ENCODE measurements around the gene WDFY2. TPM values are rescaled to one million over a fixed set of nuclear protein-coding genes. Genes with fewer than 3 reads are reported as not detected.

Gene WDFY2
- total and polyA plus RNA-seq, 10 of the 15 experiments (the other 5 are each of a cell fraction or from before 2014, with no cell fraction given): 2.1 to 13.0 (median 8.1) TPM

- TF ChIP-seq USF1 (IDR thresholded peaks at IDR 0.05; ENCODE audit: borderline replicate concordance, extremely low read length, insufficient read depth, low read depth, low read length) (no peak), MYC (IDR thresholded peaks at IDR 0.05; ENCODE audit: insufficient read depth, insufficient read length, insufficient replicate concordance, low read length, severe bottlenecking) (no peak), CREM (IDR thresholded peaks at IDR 0.05; ENCODE audit: low read depth) (no peak), BACH1 (IDR thresholded peaks at IDR 0.05; ENCODE audit: borderline replicate concordance) (no peak), CBX5 (IDR thresholded peaks at IDR 0.05; ENCODE audit: low read depth) (no peak), SREBF2 (IDR thresholded peaks at IDR 0.05; ENCODE audit: low read length) (no peak), ZZZ3 (IDR thresholded peaks at IDR 0.05; ENCODE audit: control insufficient read depth, insufficient read length, low read depth) (no peak)
Measured at GRCh38 chr13:51643105-51643881, 59.0 kb downstream of the WDFY2 start (continued).

GRCh38 chr13:51643882-51644281 lies 59.6 kb downstream of the WDFY2 start:
- Histone ChIP-seq H3K79me2 (ENCODE audit: control insufficient read depth, insufficient read depth, low read length) (no peaks in the 10 kb centered on the region; the same call in none of the 2 replicates), H3K36me3 (ENCODE audit: control insufficient read depth in 2 of 2, insufficient read depth in 2 of 2, low read length in 1 of 2) (no peaks in the 10 kb centered on the region), H3K27ac (ENCODE audit: control insufficient read depth, insufficient read depth) (peak overlapping the region; percentile 43), H3K9ac (ENCODE audit: control insufficient read depth, insufficient read depth, low read length) (no peak overlapping the region), H2AFZ (ENCODE audit: control insufficient read depth, low read depth, low read length) (peak overlapping the region; percentile 28; the same call in 1 of the 2 replicates), H3K4me1 (ENCODE audit: control insufficient read depth, insufficient read depth, low read length) (peaks cover 12% of the 10 kb centered on the region), H3K4me3 (no peak overlapping the region), H3K4me2 (ENCODE audit: control insufficient read depth, insufficient read depth) (peak overlapping the region; percentile 65; the same call in 1 of the 2 replicates), H3K27me3 (replicated peaks in 1 of 2; ENCODE audit: control insufficient read depth in 2 of 2, insufficient read depth in 2 of 2, low read length in 1 of 2) (no peaks in the 10 kb centered on the region), H4K20me1 (ENCODE audit: control insufficient read depth, insufficient read depth) (no peaks in the 10 kb centered on the region), H3K9me3 (replicated peaks; ENCODE audit: control insufficient read depth, insufficient read depth, low read length) (no peaks in the 10 kb centered on the region)
- in situ Hi-C loops (cut with MboI) (no loop called here), intact Hi-C loops (cut with micrococcal nuclease; ENCODE audit: unreplicated experiment) (no loop called here)
- ChIA-PET SMC1A (ENCODE audit: uncharacterized antibody, unreplicated experiment) (interaction anchor here (1.1 to 1.5 kb wide), 3 partner anchors 24 to 77 kb away, joined by 3 to 7 read pairs (median 5); no protein-coding TSS in a partner anchor), RAD21 (ENCODE audit: unreplicated experiment) (interaction anchor here (2.2 kb wide), 1 partner anchor 58 kb away, joined by 9 read pairs; no protein-coding TSS in a partner anchor), CTCF (interaction anchor here (1.8 kb wide), 2 partner anchors 54 to 120 kb away, joined by 3 to 5 read pairs; no protein-coding TSS in a partner anchor), POLR2A (no interaction called here)
- ATAC-seq (no peak; the same call in 2 of the 3 replicates), DNase-seq (ENCODE audit: low read depth, low spot score) (no peak), FAIRE-seq (no peak)
- WGBS (ENCODE audit: insufficient coverage, insufficient replicate concordance, low lambda C conversion rate, missing lambda C conversion rate): 52% methylated on average over 1 of the region's 1 CpG
- BruUV-seq (replicated peaks): no TSS peak
- no peak for TF ChIP-seq NFIC (IDR thresholded peaks at IDR 0.05; ENCODE audit: low read depth, low read length)
- TF ChIP-seq RUNX3 (IDR thresholded peaks at IDR 0.05; ENCODE audit: low read length): peak; percentile 21; the same call in 1 of the 2 replicates

Measured in GM12878 (cell line).